Activated naive CD4-positive, alpha-beta T cell treated with anti-CD3 and anti-CD28 coated beads for 36 hours (primary cell): ENCODE results near the gene MSMO1. TPM values are rescaled to one million over a fixed set of nuclear protein-coding genes. Genes with fewer than 3 reads are reported as not detected.
"Not testable (repeated sequence)": the region's sequence is repeated elsewhere in the genome, so short reads cannot be mapped to it uniquely, and the experiment has no call there.

ENCODE experiments used
- CTCF ChIA-PET: fragments of 350-600 bp; sonication (Branson Sonifier 250); formaldehyde crosslinking; loops from one replicate; lab custom pipeline; 2021; ENCODE audit warnings: antibody characterized with exemption; lab: Charles Lee
- DNase-seq: peaks from one replicate; pipeline ENCODE4 v3.0.0-alpha.2; 2020
- H3K27ac Mint-ChIP-seq: one replicate; pipeline ENCODE4 v1.8.0; 2021; ENCODE audit warnings: mild to moderate bottlenecking, mixed read lengths
- H3K27me3 Mint-ChIP-seq: one replicate; pipeline ENCODE4 v1.8.0; 2021; ENCODE audit warnings: low read depth, mixed read lengths
- H3K36me3 Mint-ChIP-seq: one replicate; pipeline ENCODE4 v1.8.0; 2021; ENCODE audit warnings: low read depth, mixed read lengths
- H3K4me1 Mint-ChIP-seq: one replicate; pipeline ENCODE4 v1.8.0; 2021; ENCODE audit warnings: low read depth, mixed read lengths
- H3K4me3 Mint-ChIP-seq: one replicate; pipeline ENCODE4 v1.8.0; 2021; ENCODE audit warnings: mild to moderate bottlenecking, moderate library complexity, mixed read lengths
- H3K9me3 Mint-ChIP-seq: one replicate; pipeline ENCODE4 v1.8.0; 2021; ENCODE audit warnings: mixed read lengths
- intact Hi-C: fragments of 100-400 bp; cut with micrococcal nuclease; formaldehyde crosslinking; loops from one replicate; pipeline ENCODE4 v1.15.1; 2023
- total RNA-seq, 2 experiments: library from RNA; stranded (reverse); gene quantifications; one replicate each; pipeline ENCODE4 v1.2.3, GENCODE V29; 2021

MSMO1 gene
- total RNA-seq, 2 experiments from 2014 or later = 61.2 to 72.1 TPM

DNA sequence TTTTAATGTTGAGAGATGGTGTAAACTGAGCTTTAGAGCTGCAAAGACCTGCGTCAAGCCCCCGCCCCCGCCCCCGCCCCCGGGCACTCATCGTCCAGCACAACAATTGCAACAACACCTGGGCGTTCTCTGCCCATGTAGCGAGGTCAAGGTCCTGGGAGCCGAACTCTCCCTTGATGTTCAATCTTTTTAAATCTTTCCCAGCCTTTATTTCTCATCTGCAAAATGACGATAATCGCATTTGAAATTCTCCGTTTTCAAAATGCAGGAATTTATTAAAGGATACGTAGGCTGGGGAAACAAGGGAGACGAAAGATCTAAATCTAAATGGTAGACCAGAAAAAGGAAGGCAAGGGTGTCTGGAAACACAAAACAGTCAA is 648 bp upstream of the MSMO1 start:
- intact Hi-C loops = loop anchor here (1.0 to 5.0 kb wide), 10 partner anchors 25 to 1832 kb away; partner anchors contain the start of genes TMA16 and TMEM192
- Mint-ChIP-seq H3K4me3 (no peak overlapping the region), H3K27ac (no peak overlapping the region), H3K4me1 (peaks cover 36% of the 10 kb centered on the region), H3K9me3 (no peaks in the 10 kb centered on the region), H3K27me3 (no peaks in the 10 kb centered on the region), H3K36me3 (peaks cover 18% of the 10 kb centered on the region)
- CTCF ChIA-PET = interaction anchor here (2.1 kb wide), 1 partner anchor 196 kb away, joined by 5 read pairs; no protein-coding TSS in a partner anchor
- DNase-seq = peak; percentile 31

DNA sequence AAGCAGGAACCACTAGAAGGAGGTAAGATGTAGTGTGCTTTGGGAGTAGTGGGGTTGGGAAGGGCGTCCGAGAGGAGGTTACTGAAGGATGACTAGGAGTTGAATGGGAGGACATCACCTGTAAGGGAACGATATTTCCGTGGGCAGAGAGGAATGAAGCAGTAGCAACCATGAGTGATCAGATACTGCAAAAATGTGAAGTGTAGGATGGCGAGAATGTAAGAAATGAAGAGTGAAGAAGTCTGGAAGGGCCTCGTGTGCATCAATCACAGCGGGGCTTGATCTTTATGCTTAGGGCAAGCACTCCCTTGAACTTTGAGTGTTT is 594 bp downstream of the MSMO1 start:
- Mint-ChIP-seq H3K36me3 (peaks cover 24% of the 10 kb centered on the region), H3K9me3 (no peaks in the 10 kb centered on the region), H3K27me3 (no peaks in the 10 kb centered on the region), H3K27ac (no peak overlapping the region), H3K4me3 (no peak overlapping the region), H3K4me1 (peaks cover 46% of the 10 kb centered on the region)
- intact Hi-C loops = loop anchor here (5.0 kb wide), 1 partner anchor 36 kb away; no protein-coding TSS in a partner anchor
- CTCF ChIA-PET = no interaction called here
- DNase-seq = no peak

DNA sequence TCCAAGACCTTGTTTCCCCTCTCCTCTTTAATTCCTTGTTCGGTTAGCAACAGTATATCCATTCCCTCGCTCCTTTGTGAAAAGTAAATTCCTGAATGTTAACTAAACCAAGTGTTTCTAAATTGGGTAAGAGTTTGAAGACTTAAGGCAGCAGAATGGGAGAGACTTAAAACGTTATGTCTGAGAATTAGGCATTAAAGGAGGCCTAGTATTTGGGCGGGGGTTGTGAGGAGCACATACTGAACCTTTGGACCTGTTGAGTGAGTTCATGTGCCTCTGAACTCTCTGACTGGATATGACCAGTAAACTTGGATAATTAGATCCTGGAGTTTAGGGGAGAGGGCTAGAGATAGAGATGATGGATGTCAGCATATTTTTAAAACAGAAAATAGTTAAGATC is 1.2 kb downstream of the MSMO1 start:
- DNase-seq = no peak
- H3K27me3 Mint-ChIP-seq = no peaks in the 10 kb centered on the region
- no peak overlapping the region for H3K4me3 Mint-ChIP-seq
- CTCF ChIA-PET = no interaction called here
- H3K27ac Mint-ChIP-seq = no peak overlapping the region
- H3K36me3 Mint-ChIP-seq = peaks cover 24% of the 10 kb centered on the region
- H3K9me3 Mint-ChIP-seq = no peaks in the 10 kb centered on the region
- H3K4me1 Mint-ChIP-seq = peaks cover 46% of the 10 kb centered on the region
- intact Hi-C loops = loop anchor here (5.0 kb wide), 1 partner anchor 36 kb away; no protein-coding TSS in a partner anchor

DNA sequence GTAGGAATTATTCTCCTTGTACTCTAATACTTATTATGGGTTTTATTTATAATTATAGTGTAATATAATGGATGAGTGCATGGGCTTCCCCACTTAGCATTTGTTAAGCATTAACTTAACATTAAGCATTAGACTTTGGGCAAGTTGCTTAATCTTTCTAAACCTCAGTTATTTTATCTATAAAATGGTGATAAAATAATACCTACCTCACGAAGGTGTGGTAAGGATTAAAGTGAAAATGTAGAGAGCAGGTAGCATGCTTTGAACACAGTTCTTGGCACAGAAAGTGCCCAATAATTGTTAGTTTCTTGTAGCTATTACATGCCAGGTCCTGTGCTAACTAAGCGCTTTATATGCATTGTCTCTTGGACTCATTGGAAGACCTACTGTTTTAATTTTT is 2.6 kb downstream of the MSMO1 start:
- no peak overlapping the region for H3K27ac Mint-ChIP-seq
- CTCF ChIA-PET = interaction anchor here (0.9 to 1.0 kb wide), 2 partner anchors 25 to 217 kb away, joined by 3 to 4 read pairs; partner anchors contain the start of gene TMEM192
- peaks cover 33% of the 10 kb centered on the region for H3K36me3 Mint-ChIP-seq
- no peak overlapping the region for H3K4me3 Mint-ChIP-seq
- no peaks in the 10 kb centered on the region for H3K9me3 Mint-ChIP-seq
- no peak for DNase-seq
- no peaks in the 10 kb centered on the region for H3K27me3 Mint-ChIP-seq
- H3K4me1 Mint-ChIP-seq = peaks cover 53% of the 10 kb centered on the region
- intact Hi-C loops = no loop called here

DNA sequence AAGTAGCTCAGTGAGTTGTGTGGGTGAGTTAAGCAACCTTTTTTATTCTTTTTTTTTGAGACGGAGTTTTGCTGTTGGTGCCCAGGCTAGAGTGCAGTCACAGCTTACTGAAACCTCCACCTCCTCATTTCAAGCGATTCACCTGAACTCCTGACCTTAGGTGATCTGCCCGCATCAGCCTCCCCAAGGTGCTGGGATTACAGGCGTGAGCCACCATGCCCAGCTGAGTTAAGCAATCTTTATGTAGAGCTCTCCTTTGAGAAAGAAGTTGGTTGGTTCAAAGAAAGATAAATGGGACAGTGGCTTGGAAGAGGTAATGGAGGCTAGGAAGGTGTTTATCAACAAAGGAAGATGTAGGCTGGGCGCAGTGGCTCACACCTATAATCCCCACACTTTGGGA is 3.2 kb downstream of the MSMO1 start:
- DNase-seq = no peak
- peak overlapping the region; percentile 64 for H3K27ac Mint-ChIP-seq
- CTCF ChIA-PET = interaction anchor here (0.9 to 1.0 kb wide), 2 partner anchors 25 to 218 kb away, joined by 3 to 4 read pairs; partner anchors contain the start of gene TMEM192
- peaks cover 52% of the 10 kb centered on the region for H3K4me1 Mint-ChIP-seq
- H3K9me3 Mint-ChIP-seq = no peaks in the 10 kb centered on the region
- intact Hi-C loops = no loop called here
- H3K27me3 Mint-ChIP-seq = no peaks in the 10 kb centered on the region
- peak overlapping the region; percentile 19 for H3K4me3 Mint-ChIP-seq
- H3K36me3 Mint-ChIP-seq = peaks cover 35% of the 10 kb centered on the region

DNA sequence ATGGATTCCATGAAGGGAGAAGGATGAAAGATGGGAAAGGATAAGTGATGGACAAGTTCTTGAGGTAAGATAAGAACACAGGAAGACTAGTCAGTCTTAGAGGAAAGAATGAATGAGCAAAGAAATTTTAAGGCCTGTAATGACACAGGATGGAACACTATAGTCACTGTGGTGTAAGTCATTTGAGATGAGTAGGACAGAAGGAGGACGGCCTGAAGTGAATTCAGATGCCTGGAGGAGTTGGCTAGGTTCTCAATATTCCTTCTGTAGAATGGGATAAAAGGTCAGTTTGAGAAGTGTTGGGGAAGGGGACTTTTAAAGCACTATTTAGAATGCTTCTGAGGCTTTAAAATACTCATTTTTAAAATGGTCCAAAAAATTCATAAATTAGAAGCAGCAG is 3.9 kb downstream of the MSMO1 start:
- DNase-seq = no peak
- peak overlapping the region; percentile 22 for H3K4me3 Mint-ChIP-seq
- peaks cover 46% of the 10 kb centered on the region for H3K4me1 Mint-ChIP-seq
- no peaks in the 10 kb centered on the region for H3K27me3 Mint-ChIP-seq
- peak overlapping the region; percentile 55 for H3K27ac Mint-ChIP-seq
- CTCF ChIA-PET = interaction anchor here (0.9 kb wide), 1 partner anchor 11 kb away, joined by 3 read pairs; no protein-coding TSS in a partner anchor
- intact Hi-C loops = no loop called here
- peaks cover 35% of the 10 kb centered on the region for H3K36me3 Mint-ChIP-seq
- H3K9me3 Mint-ChIP-seq = no peaks in the 10 kb centered on the region

DNA sequence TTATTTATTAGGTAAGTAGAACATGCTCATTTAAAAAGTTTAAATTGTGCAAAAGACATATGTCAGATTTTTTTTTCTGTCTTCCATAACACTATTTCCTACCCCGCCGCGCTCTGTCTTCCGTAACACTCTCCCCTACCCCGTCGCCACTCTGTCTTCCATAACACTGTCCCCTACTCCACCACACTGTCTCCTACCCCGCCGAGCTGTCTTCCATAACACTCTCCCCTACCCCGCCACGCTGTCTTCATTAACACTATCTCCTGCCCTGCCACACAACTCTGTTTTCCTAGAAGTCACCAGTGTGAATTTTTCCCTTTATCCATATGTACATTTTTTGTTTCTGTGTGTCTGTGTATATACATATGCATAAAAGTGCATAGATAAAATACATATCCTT is 4.4 kb downstream of the MSMO1 start:
- peaks cover 35% of the 10 kb centered on the region for H3K36me3 Mint-ChIP-seq
- intact Hi-C loops = loop anchor here (1.0 kb wide), 1 partner anchor 8 kb away; no protein-coding TSS in a partner anchor
- H3K27me3 Mint-ChIP-seq = no peaks in the 10 kb centered on the region
- peaks cover 46% of the 10 kb centered on the region for H3K4me1 Mint-ChIP-seq
- peak overlapping the region; percentile 9 for H3K27ac Mint-ChIP-seq
- CTCF ChIA-PET = interaction anchor here (0.9 kb wide), 1 partner anchor 12 kb away, joined by 3 read pairs; no protein-coding TSS in a partner anchor
- no peaks in the 10 kb centered on the region for H3K9me3 Mint-ChIP-seq
- DNase-seq = no peak
- peak overlapping the region; percentile 31 for H3K4me3 Mint-ChIP-seq

DNA sequence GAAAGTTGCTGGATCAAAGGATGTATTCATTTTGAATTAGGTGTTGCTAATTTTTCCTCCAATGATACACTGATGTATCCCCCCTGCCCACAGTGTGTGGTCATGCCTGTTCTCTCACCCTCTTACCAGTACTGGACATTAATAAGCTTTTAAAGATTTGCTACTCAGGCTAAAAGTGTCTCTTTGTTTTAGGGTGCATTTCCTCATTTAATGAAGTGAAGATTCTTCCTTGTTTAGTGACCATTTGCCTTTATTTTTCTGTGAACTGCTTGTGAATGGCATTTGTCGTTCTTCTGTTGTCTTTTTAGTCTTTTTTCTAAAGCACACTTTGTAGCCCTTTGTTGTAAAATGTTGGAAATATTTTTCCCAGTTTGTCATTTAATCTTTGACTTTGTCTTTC is 5.0 kb downstream of the MSMO1 start:
- H3K27ac Mint-ChIP-seq = no peak overlapping the region
- H3K4me1 Mint-ChIP-seq = peaks cover 48% of the 10 kb centered on the region
- no peaks in the 10 kb centered on the region for H3K27me3 Mint-ChIP-seq
- H3K9me3 Mint-ChIP-seq = no peaks in the 10 kb centered on the region
- H3K4me3 Mint-ChIP-seq = no peak overlapping the region
- peaks cover 38% of the 10 kb centered on the region for H3K36me3 Mint-ChIP-seq
- DNase-seq = no peak
- CTCF ChIA-PET = interaction anchor here (0.9 kb wide), 1 partner anchor 12 kb away, joined by 3 read pairs; no protein-coding TSS in a partner anchor
- intact Hi-C loops = loop anchor here (1.0 kb wide), 1 partner anchor 8 kb away; no protein-coding TSS in a partner anchor

DNA sequence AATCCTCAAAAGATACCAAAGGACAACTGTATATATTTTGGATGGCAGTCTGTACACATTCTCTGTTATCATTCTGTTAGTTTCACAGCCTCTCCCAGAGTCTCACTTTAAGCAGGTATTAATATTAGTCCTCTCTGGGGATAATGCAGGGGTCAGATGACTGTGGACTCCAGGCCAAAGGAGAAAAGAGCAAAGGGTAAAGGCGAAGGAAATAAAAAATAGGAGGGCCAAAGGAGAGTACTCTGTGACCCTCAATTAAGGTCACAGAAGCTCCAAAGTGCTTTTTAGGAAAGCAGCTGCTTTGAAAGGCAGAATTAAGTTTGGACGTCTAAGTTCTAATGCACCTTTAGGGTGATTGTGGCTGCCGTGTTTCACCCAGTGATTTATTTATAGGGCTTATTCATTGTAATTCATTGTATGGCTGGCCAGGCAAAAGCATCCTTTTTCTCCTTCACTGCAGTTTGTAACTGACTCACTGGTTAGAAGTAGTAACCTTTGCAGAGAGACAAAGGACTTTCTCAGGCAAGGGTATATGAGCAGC is 7.8 kb downstream of the MSMO1 start:
- CTCF ChIA-PET = interaction anchor here (1.4 kb wide), 1 partner anchor 204 kb away, joined by 6 read pairs; no protein-coding TSS in a partner anchor
- no peak overlapping the region for H3K27ac Mint-ChIP-seq
- no peaks in the 10 kb centered on the region for H3K9me3 Mint-ChIP-seq
- H3K27me3 Mint-ChIP-seq = no peaks in the 10 kb centered on the region
- intact Hi-C loops = no loop called here
- peaks cover 42% of the 10 kb centered on the region for H3K4me1 Mint-ChIP-seq
- H3K36me3 Mint-ChIP-seq = peaks cover 47% of the 10 kb centered on the region
- no peak for DNase-seq
- no peak overlapping the region for H3K4me3 Mint-ChIP-seq

DNA sequence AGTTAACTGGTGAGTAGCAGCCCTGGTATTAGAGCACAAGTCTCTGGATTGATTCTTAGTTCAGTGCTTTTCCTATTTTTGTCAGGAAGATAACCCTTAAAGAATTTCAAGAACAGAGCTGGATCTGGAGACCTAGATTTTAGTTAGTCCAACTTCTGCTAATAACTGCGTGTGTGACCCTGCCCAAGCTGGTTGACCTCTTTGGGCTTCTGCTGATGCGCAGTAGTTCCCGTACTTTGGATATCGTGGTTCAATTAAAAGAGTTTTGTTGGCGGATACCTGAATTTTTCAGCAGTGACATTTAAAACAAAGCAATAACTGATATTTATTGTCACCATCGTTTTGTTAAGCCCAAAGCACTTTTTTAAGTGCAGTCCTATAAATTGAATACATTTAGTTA is 9.3 kb downstream of the MSMO1 start:
- Mint-ChIP-seq H3K4me1 (peaks cover 27% of the 10 kb centered on the region), H3K36me3 (peaks cover 35% of the 10 kb centered on the region), H3K27ac (no peak overlapping the region), H3K27me3 (no peaks in the 10 kb centered on the region), H3K4me3 (no peak overlapping the region), H3K9me3 (no peaks in the 10 kb centered on the region)
- intact Hi-C loops = no loop called here
- no peak for DNase-seq
- CTCF ChIA-PET = no interaction called here

DNA sequence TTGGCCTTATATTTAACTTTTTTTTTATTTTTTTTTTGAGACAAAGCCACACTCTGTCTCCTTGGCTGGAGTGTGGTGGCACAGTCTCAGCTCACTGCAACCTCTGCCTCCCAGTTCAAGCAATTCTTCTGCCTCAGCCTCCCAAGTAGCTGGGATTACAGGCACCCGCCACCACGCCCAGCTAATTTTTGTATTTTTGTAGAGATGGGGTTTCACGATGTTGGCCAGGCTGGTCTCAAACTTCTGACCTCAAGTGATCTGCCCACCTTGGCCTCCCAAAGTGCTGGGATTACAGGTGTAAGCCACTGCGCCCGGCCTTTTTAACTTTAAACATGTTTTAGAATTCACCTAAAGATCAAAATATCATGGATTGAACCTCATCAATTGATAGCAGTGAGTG is 14.9 kb downstream of the MSMO1 start:
- H3K27ac Mint-ChIP-seq, intact Hi-C loops: not testable (repeated sequence)
- H3K36me3 Mint-ChIP-seq = peaks cover 16% of the 10 kb centered on the region

DNA sequence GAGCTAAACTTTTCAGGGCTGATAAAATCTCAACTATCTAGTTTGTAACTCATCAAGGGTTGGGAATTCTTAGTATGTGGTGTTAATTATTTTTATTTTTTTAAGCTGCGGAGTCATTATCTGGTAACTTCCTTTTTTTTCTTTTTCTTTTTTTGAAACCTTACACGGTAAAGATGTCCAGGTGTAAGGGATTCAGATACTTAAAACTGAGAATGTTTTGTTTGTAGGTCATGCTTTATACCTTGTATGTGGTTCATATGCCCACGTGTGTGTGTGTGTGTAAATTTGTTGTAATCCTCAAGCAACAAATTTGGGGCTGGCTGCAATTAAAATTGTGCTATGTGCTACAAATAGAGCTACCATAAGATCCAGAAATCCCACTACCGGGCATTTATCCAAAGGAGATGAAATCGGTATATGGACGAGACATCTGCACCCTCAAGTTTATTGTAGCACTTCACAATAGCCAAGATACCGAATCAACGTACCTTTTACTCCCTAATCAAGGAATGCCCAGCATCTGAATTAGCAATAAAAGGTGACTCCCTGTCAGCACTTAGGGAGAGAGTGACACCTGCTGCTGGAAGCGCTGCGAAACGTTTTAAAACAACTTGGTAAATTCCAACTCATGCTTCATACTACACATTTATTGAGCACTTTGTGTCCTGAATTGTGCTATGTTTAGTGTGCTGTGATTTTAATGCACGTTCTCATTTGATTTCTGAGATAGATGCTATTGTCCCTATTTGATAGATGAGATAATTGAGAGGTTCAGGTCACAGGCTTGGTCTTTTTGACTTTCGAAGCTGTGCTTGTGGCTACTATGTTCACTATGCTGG is 16.1 kb downstream of the MSMO1 start:
- CTCF ChIA-PET = interaction anchor here (0.6 to 2.9 kb wide), 11 partner anchors 10 to 271 kb away, joined by 3 to 47 read pairs (median 3); no protein-coding TSS in a partner anchor

More for the DNA sequence above, 14.9 kb downstream of the MSMO1 start:
- H3K4me3 Mint-ChIP-seq, DNase-seq, H3K9me3 Mint-ChIP-seq, H3K27me3 Mint-ChIP-seq, H3K4me1 Mint-ChIP-seq: not testable (repeated sequence)
- CTCF ChIA-PET = interaction anchor here (1.0 to 2.9 kb wide), 7 partner anchors 8 to 211 kb away, joined by 3 to 47 read pairs (median 5); no protein-coding TSS in a partner anchor

More for the DNA sequence above, 16.1 kb downstream of the MSMO1 start:
- Mint-ChIP-seq H3K4me3 (no peak overlapping the region), H3K27me3 (no peaks in the 10 kb centered on the region), H3K27ac (peak overlapping the region; percentile 19), H3K36me3 (peaks cover 10% of the 10 kb centered on the region), H3K9me3 (no peaks in the 10 kb centered on the region), H3K4me1 (no peaks in the 10 kb centered on the region)
- intact Hi-C loops = loop anchor here (1.0 kb wide), 1 partner anchor 212 kb away; no protein-coding TSS in a partner anchor
- peak; percentile 50 for DNase-seq
